Measurements from ENCODE around the gene MAMDC4. TPM values are rescaled to one million over a fixed set of nuclear protein-coding genes. Genes with fewer than 3 reads are reported as not detected.
"Not testable (repeated sequence)": the region's sequence is repeated elsewhere in the genome, so short reads cannot be mapped to it uniquely, and the experiment has no call there.

The MAMDC4 gene
- total RNA-seq, 1 donor from 2014 or later = 13.4 TPM

DNA sequence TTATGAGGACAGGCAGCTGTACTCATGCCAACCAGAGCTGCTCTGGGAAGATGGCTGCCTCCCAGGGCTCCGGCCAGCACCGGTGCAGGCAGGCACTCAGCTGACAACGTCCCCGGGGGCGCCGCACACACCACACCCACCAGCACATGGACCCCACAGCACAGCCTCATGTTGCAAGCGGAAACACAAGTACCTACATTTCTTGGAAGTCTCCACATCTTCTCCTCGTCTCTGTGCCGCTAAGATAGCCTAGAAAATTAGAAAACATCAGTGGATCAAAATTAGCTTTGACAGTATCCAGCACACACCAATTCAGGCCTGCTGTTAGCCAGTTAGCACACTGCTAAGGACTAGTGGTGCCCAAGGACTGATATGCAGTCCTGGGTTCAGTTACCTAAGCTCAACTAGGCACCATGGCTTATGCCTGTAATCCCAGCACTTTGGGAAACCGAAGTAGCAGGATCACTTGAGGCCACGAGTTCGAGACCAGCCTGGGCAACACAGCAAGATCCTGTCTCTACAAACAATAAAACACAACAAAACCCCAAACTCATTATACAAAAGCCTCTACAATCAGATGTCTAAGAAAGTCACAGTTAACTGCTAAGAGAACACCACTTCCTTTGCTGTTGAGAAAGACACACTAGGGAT, 11.6 kb downstream of the MAMDC4 start:
- intact Hi-C loops (cut with micrococcal nuclease) = loop anchor here (10.0 kb wide), 1 partner anchor 61 kb away; no protein-coding TSS in a partner anchor
- H3K36me3 ChIP-seq = peaks cover 40% of the 10 kb centered on the region
- no peaks in the 10 kb centered on the region for H3K9me3 ChIP-seq (replicated peaks)
- TF ChIP-seq, protein P1, sequence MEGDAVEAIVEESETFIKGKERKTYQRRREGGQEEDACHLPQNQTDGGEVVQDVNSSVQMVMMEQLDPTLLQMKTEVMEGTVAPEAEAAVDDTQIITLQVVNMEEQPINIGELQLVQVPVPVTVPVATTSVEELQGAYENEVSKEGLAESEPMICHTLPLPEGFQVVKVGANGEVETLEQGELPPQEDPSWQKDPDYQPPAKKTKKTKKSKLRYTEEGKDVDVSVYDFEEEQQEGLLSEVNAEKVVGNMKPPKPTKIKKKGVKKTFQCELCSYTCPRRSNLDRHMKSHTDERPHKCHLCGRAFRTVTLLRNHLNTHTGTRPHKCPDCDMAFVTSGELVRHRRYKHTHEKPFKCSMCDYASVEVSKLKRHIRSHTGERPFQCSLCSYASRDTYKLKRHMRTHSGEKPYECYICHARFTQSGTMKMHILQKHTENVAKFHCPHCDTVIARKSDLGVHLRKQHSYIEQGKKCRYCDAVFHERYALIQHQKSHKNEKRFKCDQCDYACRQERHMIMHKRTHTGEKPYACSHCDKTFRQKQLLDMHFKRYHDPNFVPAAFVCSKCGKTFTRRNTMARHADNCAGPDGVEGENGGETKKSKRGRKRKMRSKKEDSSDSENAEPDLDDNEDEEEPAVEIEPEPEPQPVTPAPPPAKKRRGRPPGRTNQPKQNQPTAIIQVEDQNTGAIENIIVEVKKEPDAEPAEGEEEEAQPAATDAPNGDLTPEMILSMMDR (IDR thresholded peaks at IDR 0.05; ENCODE audit: borderline replicate concordance) = no peak
- H3K27ac ChIP-seq (replicated peaks) = no peak overlapping the region
- H3K4me3 ChIP-seq = no peak overlapping the region
- no peak for DNase-seq
- no peaks in the 10 kb centered on the region for H3K27me3 ChIP-seq (ENCODE audit: low read depth)
- peaks cover 53% of the 10 kb centered on the region for H3K4me1 ChIP-seq

DNA sequence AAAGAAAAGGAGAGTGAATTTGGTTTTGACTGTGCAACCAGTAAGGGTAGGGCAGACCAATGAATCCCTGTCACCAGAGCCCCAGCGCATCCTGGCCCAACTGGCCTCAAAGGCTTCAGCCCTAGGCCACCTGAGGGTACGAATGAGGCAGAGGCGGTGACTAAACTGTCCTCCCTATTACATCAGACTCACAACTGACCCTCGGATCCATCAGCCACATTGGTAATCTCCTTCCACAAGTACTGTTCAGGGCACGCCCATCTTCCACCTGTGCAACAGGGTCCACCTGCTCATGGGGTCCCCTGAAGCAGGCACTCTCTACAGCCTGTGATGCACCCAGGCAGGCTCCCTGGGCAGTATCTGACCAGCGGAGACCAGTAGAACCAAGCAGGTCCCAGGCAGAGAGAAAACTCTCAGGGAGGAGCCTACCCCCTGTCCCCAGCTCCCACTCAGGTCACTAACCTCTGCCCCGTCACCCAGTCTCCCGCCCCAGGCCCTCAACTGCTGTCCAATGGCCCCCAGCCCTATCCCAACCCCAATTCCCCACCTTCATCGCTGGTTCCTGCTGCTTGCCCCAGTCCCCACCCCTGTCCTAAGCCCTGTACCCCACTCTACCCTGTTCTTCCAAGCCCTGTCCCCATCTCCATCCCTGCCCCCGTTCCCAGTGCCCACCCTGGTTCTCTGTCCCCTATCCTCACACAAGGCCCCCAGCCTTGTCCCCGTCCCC, 13.1 kb downstream of the MAMDC4 start:
- peaks cover 40% of the 10 kb centered on the region for H3K36me3 ChIP-seq
- peak; percentile 6 for DNase-seq

DNA sequence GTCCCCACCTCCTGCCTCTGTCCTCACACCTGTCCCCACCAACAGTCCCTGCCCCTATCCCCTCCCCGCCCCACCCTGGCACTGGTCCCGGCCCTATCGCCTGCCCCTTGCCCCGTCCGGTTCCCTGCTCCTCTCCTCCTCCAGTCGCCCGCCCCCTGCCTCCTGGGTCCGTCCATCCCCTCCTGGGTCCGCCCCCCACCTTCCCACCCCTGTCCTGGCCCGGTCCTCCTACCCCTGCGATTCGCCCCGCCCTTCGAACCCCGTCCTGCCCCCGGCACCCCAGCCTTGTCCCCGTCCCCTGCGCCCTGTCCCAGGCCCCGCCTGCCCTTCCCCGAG, 13.6 kb downstream of the MAMDC4 start:
- no peaks in the 10 kb centered on the region for H3K9me3 ChIP-seq (replicated peaks)
- peak overlapping the region; percentile 95 for H3K27ac ChIP-seq (replicated peaks)
- peak overlapping the region; percentile 90 for H3K4me3 ChIP-seq
- TF ChIP-seq, protein P1 (IDR thresholded peaks at IDR 0.05; ENCODE audit: borderline replicate concordance) = no peak
- no peak for DNase-seq
- no peaks in the 10 kb centered on the region for H3K27me3 ChIP-seq (ENCODE audit: low read depth)
- H3K36me3 ChIP-seq = peaks cover 37% of the 10 kb centered on the region
- intact Hi-C loops (cut with micrococcal nuclease) = loop anchor here (10.0 kb wide), 1 partner anchor 59 kb away; no protein-coding TSS in a partner anchor
- H3K4me1 ChIP-seq = peaks cover 41% of the 10 kb centered on the region

More for the DNA sequence above, 13.1 kb downstream of the MAMDC4 start:
- H3K9me3 ChIP-seq (replicated peaks) = no peaks in the 10 kb centered on the region
- peaks cover 41% of the 10 kb centered on the region for H3K4me1 ChIP-seq
- peak overlapping the region; percentile 90 for H3K4me3 ChIP-seq
- H3K27me3 ChIP-seq (ENCODE audit: low read depth) = no peaks in the 10 kb centered on the region
- H3K27ac ChIP-seq (replicated peaks) = peak overlapping the region; percentile 95
- TF ChIP-seq, protein P1 (IDR thresholded peaks at IDR 0.05; ENCODE audit: borderline replicate concordance) = no peak
- intact Hi-C loops (cut with micrococcal nuclease) = loop anchor here (10.0 kb wide), 1 partner anchor 60 kb away; no protein-coding TSS in a partner anchor

DNA sequence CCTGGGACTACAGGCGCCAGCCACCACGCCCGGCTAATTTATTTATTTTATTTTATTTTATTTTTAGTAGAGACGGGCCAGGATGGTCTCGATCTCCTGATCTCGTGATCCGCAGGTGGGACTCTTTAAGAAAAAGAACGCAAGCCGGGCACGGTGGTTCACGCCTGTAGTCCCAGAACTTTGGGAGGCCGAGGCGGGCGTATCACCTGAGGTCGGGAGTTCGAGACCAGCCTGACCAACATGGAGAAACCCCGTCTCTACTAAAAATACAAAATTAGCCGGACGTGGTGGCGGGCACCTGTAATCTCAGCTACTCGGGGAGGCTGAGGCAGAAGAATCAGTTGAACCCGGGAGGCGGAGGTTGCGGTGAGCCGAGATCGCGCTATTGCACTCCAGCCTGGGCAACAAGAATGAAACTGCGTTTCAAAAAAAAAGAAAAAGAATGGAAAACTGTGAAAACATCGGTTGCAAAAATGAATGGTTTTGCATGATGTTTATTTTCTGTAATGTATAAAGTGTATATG, 14.8 kb downstream of the MAMDC4 start:
- intact Hi-C loops (cut with micrococcal nuclease) = loop anchor here (10.0 kb wide), 1 partner anchor 58 kb away; no protein-coding TSS in a partner anchor

DNA sequence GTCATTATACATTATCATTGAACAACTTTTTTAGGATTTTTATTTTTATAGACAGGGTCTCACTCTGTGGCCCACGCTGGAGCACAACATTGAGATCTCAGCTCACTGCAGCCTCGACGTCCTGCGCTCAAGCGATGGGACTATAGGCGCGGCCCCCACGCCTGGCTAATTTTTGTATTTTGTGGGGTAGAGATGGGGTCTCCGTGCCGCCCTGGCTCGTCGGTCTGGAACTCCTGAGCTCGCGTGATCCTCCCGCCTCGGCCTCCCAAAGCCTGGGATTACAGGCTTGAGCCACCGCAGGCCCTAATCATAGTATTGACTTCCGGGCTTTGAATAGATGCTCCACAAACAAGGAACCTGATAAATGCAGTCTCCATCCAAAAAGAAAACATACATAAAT, 15.3 kb downstream of the MAMDC4 start:
- H3K9me3 ChIP-seq (replicated peaks) = peaks cover 3% of the 10 kb centered on the region
- DNase-seq = no peak
- peaks cover 41% of the 10 kb centered on the region for H3K4me1 ChIP-seq
- peaks cover 19% of the 10 kb centered on the region for H3K36me3 ChIP-seq
- H3K4me3 ChIP-seq = no peak overlapping the region
- no peak overlapping the region for H3K27ac ChIP-seq (replicated peaks)
- no peaks in the 10 kb centered on the region for H3K27me3 ChIP-seq (ENCODE audit: low read depth)
- intact Hi-C loops (cut with micrococcal nuclease) = loop anchor here (10.0 kb wide), 1 partner anchor 57 kb away; no protein-coding TSS in a partner anchor
- TF ChIP-seq, protein P1 (IDR thresholded peaks at IDR 0.05; ENCODE audit: borderline replicate concordance) = no peak

More for the DNA sequence above, 14.8 kb downstream of the MAMDC4 start:
- not testable (repeated sequence) for H3K27me3 ChIP-seq (ENCODE audit: low read depth); DNase-seq; H3K9me3 ChIP-seq (replicated peaks)
- H3K36me3 ChIP-seq = peaks cover 24% of the 10 kb centered on the region
- peaks cover 41% of the 10 kb centered on the region for H3K4me1 ChIP-seq
- H3K27ac ChIP-seq (replicated peaks) = peak overlapping the region; percentile 95
- H3K4me3 ChIP-seq = peak overlapping the region; percentile 90
